GM19193 (cell line): ENCODE measurements around the gene ESR1.

Source experiments
- POLR2A ChIP-seq: IDR thresholded peaks from 4 replicates; pipeline ENCODE4 v1.6.1; 2011; ENCODE audit not compliant: insufficient read depth, insufficient read length; ENCODE audit errors: extremely low read depth

Gene ESR1

DNA sequence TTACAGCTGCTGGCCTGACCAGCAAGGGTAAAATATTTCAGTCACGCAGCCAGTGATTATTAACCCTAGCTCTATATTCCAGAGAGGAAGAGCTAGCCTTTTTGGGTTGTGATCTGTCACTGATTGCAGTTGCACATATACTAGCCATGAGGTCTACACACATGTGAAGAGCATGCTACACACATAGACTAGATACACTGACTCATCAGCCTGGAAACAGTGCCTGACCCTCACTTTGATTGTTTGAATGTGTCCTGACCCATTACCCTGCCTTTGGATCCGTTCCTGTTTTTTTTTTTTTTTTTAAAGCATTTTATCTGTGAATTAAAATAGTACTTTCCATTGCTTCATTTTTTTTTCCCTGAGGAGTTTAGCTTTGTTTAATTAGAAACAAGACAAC, 50.8 kb downstream of the ESR1 start:
- TF ChIP-seq POLR2A = no peak

DNA sequence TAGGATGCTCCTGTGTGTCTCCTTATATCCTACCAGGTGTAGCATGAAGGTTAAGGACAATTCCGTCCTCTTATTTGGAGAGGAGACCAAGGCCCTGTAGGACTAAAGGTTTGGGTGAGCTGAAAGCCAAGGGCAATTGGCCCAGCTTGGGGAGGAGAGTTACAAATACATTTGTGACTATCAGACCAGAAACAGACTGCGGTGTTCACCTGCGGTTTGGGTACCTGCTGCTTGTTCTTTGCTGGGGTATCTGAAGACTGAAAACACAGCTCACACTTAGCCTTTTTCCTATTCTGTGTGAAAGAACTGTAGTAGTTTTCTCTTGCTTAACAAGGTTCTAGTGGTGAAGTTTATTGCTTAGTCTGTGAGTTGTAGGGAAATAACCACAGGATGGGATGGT, 55.0 kb downstream of the ESR1 start:
- no peak for TF ChIP-seq POLR2A

DNA sequence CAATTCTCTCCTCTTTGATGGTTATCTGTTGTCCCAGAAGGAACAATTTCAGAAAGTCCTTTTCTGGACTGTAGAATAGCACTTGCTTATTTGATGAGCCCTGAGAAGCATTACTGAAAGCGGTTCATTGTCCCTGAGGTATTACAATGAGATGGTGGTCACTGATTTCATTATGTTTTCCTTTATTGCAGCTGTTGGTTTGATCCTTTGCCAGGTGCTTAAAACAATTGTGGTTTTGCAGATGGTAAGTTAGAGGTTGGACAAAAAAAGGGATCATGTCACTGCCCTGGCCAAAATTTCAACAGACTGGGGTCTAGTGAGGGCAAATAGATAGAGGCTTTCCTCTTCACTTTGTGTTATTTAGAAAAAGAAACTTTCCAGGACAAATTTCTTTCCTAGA, 61.9 kb downstream of the ESR1 start:
- no peak for TF ChIP-seq POLR2A

DNA sequence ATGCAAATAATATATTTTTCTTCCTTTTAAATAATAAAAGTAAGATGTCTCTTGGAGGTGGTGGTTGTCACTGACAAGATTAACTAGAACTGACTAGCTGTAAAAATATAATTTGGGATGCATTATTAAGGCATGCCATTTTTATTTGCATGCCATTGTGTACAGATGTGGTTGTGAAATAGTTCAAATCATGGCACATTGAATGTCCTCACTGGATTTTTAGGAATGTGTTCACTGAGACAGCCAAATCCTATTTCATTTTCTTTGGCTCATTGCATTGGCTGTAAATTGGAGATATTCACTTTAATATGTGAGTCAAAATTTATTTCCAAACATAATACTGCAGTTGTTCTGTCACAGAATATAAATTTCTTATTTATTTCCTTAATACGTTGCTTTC, 62.3 kb downstream of the ESR1 start:
- TF ChIP-seq POLR2A = no peak

DNA sequence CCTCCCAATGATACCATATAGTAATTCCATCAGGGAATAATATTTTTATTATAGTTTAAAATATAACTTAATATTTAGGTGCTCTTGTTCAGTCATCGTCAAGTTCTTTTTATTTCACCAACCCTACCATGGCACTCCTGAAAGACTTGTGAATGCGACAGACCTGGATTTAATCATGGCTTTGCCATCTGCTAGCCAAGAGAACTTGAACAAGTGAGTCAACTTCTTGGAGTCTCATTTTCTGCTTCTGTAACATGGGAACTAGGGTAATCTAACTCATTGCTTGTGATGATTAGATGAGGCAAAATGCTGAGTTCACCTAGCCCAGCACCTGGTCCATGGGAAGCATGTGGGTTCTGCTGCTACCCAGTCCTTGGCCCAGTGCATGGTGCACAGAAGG, 62.9 kb downstream of the ESR1 start:
- TF ChIP-seq POLR2A = no peak

DNA sequence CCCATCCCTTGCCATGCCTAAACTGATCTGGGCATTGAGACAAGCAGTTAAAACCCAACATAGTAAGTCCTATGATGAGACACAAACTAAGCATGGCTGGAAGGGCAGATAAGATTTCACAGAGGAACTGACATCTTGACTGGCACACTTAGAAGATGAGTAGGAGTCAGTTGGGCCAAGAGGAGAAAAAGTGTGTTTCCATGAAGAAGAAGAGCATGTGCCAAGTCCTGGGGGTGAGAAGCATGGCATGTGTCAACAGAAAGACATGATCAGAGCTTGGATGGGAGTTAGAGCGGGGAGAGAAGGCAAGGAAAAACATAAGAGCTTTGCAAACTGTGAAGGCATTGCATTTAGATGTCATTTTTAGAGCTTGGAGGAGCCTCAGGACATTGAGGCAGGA, 68.0 kb downstream of the ESR1 start:
- TF ChIP-seq POLR2A = no peak

DNA sequence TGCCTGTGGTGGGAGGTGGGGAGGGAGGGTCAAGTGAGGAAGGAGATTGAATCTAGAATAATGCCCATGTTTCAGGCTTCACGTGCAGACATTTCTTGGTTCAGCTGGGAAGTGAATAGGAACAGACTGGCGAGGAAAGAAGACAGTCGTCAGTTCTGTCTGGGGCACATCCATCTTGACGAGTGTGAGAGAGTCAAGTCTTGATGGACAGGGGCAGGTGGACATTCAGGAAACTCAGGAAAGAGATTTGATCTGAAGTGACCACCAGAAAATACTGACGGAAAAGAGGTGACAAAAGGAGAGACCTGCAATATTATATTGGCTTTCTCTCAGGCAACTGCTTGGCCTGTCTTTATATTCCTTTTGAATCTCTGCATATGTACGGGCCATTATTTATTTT, 68.6 kb downstream of the ESR1 start:
- TF ChIP-seq POLR2A = no peak

DNA sequence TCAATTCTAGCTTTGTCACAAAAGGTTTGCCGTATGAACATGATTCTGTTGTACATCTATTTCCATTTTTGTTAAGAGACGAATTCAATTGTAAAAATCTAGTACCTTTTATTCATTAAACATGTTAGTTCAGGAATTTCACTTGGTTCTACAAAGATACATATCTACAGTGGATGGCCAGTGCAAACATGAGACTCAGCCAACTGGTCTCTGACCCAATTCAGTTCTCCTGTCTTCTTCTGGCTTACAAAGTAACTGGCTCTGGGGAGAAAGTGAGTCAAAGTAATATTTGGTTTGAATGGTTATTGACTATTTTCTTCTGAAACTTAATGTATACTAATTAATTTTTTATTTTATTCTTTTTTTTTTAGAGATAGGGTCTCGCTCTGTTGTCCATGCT, 70.0 kb downstream of the ESR1 start:
- no peak for TF ChIP-seq POLR2A

DNA sequence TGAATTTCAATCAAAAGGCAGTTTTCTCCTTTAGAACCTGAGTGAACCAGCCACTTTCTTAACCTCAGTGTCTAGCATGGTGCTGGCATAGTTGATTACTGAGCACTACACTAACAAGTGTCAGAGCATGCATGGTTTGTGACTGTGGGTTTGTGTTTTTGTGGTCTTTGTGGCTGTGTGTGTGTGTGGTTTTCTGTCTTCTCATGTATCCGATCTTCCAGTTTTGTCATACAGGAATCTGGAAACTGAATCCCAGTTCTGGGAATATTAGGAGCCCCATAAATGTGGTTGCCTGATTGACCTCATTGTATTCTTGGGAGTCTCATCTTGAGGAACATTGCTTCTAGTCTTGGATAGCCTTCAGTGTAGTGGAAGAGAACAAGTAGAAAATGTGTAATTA, 73.7 kb downstream of the ESR1 start:
- TF ChIP-seq POLR2A = no peak

DNA sequence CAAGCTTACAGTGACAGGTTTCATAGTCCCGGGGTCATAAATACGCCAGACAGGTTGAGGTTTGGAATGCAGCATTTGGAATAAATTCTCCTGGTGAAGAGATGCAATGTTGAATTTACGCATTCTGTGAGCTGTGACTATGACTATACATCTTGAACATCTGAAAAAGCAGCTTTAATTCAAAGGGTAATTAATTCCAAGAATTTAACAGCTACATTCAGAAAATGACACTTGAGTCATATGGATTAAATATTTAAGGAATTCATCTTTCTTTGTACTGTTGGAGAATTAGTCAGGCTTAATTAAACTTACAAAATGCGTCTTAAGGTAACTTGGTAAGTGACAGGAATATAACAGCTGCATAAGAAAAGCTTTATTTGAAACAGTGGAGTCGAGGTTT, 74.7 kb downstream of the ESR1 start:
- TF ChIP-seq POLR2A = no peak

DNA sequence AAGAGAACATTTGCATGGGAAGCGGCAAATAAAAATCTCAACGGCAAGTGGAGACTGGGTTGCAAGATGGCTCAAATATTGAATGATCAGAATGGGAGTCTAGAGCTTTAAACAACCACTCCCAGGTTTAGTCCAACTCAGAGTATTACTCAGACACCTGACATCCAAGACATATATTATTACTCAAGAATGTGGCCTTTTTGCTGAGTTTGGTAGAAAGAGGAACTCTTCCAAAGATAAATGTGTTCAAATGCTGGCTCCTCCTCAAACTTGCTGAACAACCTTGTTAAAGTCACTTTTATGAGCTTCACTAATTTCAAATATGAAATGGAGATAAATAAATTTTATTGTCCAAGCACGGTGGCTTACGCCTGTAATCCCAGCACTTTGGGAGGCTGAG, 77.8 kb downstream of the ESR1 start:
- no peak for TF ChIP-seq POLR2A

DNA sequence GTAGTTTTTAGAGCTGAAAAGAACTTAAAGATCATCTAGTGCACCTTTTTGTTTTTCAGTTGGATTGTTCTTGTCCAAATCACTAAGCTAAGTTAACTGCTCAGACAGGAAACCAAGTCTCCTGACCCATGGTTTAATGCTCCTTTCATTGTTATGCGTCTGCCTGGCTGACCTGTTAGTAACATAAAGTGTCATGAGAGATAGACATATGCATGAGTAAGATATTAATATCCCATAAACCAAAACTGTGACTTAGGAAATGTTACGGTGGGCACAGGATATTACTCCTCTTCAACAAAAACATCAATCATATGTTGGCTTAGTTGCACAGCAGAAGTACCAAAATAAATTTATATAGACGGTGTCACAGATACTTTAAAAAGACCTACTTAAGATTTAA, 84.0 kb downstream of the ESR1 start:
- no peak for TF ChIP-seq POLR2A

DNA sequence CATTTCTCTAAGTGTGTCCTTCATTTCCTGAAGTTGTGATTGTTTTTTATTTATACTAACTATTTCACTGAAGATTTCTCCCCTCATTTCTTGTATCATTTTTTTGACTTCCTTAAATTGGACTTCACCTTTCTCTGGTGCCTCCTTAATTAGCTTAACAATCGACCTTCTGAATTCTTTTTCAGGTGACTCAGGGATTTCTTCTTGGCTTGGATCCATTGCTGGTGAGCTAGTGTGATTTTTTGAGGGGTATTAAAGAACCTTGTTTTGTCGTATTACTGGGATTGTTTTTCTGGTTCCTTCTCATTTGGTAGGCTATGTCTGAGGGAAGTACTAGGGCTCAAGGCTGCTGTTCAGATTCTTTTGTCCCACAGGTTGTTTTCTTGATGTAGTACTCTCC, 92.8 kb downstream of the ESR1 start:
- no peak for TF ChIP-seq POLR2A

DNA sequence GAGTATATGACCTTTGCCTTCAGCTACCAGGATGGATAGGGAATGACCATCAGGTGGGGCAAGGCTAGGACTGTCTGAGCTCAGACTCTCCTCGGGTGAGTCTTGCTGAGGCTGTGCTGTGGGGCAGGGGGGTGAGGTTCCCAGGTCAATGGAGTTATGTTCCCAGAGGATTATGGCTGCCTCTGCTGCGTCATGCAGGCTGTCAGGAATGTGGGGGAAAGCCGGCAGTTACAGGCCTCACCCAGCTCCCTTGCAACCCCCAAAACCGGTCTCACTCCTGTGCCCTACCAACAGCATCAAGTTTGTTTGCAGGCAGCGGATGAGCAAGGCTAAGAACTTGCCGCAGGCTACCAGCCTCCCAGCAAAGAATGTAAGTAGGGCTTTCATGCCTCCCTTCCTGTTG, 93.5 kb downstream of the ESR1 start:
- no peak for TF ChIP-seq POLR2A

DNA sequence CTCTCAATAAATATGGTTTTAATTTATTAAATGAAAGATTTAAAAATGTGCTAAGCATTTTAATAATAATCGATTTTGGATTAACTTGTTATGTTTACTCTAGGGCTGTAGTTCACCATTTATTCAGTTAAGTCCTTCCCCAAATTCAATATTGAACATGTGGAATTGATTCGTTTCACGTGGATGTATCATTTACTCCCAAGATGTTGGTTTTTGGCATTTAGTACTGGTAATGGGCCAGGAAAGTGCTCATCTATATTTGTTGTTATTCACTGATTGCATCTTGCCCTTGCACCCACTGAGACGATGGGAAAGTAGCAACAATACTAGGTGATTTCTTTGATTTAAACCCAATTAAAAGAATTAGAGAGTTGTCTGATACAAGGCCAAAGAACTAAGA, 97.1 kb downstream of the ESR1 start:
- no peak for TF ChIP-seq POLR2A

DNA sequence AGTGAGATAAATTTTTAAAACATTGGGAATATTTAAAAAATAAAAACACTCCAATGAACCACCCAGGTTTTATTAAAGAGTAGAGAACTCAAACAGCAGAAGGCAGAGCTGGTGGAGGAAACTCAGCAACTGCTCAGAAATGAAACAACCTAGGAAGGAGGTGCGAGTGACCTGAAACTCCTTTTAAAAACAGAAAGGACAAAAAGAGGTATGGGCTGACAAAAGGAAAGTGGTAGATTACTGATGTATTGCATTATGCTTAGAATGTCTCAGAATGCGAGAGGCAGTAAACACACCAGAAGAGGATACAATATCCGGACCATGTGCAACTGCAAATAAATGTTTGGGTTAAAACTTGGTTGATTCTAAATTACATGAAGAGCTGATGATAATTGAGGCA, 97.6 kb downstream of the ESR1 start:
- no peak for TF ChIP-seq POLR2A

DNA sequence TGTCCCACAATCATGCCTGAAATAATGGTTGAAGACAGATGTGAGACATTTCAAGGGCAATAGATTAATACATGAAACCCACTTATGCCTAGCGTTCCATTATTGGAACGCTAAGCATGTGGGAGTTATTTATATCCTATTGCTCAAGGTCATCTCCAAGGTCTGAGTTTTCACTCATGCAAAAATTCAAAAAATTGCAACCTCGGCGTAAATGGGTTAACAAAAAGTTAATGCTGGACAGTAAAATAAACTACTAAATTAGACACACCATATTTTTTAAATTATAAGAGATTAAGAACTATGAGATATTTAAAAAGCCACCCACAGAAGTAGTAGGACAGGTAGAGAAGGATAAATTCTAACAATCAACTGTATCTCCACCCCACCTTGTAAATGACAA, 98.4 kb downstream of the ESR1 start:
- no peak for TF ChIP-seq POLR2A

DNA sequence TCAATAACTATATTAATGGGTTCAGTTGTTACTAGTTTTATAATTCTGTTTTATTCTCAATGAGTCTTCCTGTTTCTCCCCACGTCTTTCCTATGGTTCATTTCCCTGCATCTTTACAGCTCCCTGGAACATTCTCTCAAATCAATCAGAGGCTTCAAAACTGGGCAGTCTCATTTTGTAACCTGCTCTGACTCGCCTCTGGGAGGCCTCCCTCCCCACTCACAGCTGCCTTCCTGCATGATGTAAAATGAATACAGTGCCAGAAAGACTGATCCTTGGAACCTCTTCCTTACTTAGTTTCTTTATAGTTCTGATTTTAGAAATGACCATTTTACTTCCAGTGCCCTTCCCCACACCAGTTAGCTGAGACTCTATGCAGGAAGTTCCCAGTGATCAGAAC, 103.9 kb downstream of the ESR1 start:
- no peak for TF ChIP-seq POLR2A
